Stimulated activated CD4-positive, alpha-beta T cell treated with anti-CD3 and anti-CD28 coated beads, Interleukin-12 subunit alpha, Interleukin-12 subunit beta, amount 100 ng/mL, for 4 hours (primary cell): ENCODE measurements around the gene BMP8B.
"Not testable (repeated sequence)": the region's sequence is repeated elsewhere in the genome, so short reads cannot be mapped to it uniquely, and the experiment has no call there.

ENCODE experiments used
- DNase-seq: peaks from one replicate; pipeline ENCODE4 v3.0.0-alpha.2; 2020

BMP8B gene

DNA sequence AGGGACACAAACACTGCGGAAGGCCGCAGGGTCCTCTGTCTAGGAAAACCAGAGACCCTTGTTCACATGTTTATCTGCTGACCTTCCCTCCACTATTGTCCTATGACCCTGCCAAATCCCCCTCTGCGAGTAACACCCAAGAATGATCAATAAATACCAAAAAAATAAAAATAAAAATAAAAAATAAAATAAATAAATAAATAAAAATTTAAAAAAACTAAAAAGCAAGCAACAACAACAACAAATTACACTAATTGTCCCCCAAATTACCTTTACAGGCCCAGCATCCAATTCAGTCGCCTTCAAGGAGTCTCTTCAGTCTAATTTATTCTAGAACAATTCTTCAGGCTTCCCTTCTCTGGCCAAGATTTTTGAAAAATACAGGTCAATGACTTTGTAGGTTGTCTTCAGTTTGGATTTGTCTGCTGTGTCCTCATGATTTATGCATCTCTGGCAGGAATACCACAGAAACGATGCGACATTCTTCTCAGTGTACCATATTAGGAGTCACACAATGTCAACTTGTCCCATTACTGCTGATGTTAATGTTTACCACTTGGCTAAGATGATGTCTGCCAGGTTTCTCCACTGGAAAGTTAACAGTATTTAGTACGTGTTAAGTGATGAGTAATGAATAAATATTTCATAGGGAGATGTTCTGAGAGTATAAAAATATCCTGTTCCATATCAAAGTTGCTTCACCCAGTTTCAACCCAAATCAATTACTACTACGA is 20.3 kb upstream of the BMP8B start:
- no peak for DNase-seq

GRCh38 chr1:39805385-39805784 is 16.7 kb upstream of the BMP8B start:
- DNase-seq: no peak

DNA sequence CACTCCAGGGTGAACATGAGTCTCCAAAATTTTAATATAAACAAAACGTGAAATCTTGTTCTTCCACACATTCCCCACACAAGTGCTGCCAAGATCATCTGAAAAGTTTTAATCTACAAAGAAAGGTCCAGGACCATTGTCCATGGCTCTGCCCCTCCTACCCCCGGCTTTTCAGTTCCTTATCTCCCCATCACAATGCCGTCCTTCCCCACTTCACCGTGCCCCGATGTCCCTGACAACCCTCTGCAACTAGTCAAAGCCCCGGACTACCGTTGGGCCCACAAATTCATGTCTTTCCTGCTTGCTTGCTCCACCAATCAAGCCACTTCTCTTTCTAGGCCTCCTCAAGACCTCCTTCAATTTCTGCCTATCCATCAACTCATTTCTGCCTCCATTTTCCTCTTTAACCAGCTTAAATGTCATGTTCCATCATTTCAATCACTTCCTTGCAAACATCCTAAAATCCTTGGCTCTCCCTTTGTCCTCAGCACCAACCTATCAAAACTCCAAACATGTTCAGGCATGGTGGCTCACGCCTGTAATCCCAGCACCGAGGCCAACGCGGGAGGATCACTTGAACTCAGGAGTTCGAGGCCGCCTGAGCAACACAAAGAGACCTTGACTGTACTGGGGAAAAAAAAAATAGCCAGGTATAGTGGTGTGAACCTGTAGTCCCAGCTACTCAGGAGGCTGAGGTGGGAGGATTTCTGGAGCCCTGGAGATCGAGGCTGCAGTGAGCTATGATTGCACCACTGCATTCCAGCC is 14.0 kb upstream of the BMP8B start:
- no peak for DNase-seq

- no peak for DNase-seq
Observed at GRCh38 chr1:39800471-39800835, 11.8 kb upstream of the BMP8B start.

GRCh38 chr1:39799770-39800470 is 11.3 kb upstream of the BMP8B start:
- DNase-seq: peak; percentile 72

DNA sequence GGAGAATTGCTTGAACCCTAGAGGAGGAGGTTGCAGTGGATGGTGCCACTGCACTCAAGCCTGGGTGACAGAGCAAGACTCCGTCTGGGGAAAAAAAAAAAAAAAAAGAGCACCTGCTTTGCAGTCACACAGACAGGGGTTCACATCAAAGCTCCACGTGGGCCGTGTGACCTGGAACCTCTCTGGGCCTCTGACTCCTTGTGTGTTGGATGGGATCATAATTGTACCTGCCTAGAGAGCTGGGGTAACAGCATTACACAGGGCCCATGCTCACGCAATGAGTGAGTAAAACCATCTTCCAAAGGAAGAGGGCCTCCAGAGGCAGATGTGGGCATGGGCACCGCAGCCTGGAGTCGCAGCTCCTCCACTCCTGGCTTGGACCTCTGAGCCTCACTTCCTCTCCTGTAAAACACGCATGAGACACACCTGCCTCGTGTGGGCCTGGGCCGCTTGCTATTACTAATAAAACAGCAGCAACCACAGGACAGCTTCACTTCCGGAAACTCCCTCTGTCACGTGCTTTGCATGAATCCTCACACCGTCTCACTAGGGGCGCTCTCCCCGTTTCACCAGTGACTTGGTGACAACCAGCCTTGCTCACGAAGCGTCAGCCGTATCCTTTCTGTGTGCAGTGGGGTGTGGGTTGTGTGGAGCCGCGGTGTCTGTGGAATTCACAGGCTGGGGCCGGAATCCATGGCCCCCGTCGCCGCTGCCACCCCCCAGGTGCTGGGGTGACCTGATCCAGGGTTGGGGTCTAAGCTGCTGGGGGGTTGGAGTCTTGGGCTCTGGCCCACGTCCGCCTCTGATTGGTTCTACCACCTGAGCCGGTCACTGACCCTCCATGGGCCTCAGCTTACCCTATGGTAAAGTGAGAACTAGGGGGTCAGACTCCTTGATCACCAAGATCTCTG is 10.4 kb upstream of the BMP8B start:
- peak; percentile 80 for DNase-seq

DNA sequence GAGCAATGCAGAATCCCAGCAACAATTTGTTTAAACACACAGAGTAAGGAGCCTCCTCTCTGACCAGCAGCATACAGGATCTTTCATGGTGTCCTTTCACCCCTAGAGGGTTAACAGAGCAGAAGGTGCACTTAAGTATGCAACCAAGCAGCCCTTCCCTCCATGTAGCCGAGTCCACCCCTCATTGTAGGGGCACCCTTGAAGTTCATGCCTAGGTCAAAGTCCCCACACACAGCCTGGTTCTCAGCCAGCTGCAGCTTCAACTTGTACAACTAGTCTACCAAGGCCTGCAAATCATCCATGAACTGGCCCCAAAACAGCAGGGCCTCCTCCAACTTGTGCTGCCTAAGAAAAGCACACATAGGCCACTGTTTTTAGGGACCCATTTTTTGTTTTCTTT is 7.0 kb upstream of the BMP8B start:
- no peak for DNase-seq

GRCh38 chr1:39791838-39792237 is 3.2 kb upstream of the BMP8B start:
- DNase-seq: no peak

DNA sequence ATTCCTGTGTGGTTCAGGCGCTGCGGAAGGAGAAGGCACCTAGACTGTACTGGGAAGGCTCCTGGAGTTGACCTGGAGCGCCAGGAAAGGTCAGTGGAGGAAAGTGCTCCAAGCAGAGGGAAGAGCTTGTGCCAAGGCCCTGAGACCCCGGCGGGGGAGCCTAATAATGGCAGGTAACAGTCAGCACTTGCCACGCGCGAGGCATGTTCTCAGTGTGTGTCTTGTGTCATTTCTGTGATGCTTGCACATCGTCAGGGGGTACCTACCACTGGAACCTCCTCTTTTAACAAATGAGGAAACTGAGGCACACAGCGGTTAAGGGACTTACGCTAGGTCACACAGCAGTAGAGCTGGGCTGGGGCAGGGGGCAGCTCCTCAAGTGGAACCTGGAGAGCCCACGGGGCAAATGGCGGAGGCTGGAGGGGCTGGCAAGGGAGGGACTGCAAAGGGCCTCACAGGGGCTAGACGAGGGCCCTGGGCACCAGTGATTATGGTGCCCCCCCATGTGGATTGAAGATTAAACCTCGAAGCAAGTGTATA is 976 bp upstream of the BMP8B start:
- DNase-seq: no peak

GRCh38 chr1:39788426-39788757 is 273 bp downstream of the BMP8B start:
- DNase-seq: peak; percentile 10

DNA sequence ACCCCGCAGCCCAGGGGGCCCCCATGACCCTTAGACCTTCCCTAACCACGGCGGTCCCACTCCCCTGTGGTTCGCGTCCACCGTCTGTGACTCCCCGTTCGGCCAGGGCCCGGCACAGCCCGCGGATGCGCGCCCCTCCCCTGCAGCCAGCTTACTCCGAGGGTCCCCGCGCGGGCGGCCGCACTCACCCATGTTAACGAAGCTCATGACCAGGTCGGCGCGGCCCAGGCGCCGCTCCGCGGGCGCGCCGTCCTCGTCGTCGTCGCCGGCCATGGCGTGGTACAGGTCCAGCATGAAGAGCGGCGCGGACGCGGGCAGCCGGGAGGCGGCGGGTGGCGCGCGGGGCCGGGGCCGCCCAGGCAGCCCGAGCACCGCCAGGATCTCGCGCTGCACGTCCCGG is 701 bp downstream of the BMP8B start:
- not testable (repeated sequence) for DNase-seq

- no peak for DNase-seq
Observed at GRCh38 chr1:39787468-39787867, 1.2 kb downstream of the BMP8B start.

GRCh38 chr1:39787108-39787375 is 1.6 kb downstream of the BMP8B start:
- DNase-seq: not testable (repeated sequence)

DNA sequence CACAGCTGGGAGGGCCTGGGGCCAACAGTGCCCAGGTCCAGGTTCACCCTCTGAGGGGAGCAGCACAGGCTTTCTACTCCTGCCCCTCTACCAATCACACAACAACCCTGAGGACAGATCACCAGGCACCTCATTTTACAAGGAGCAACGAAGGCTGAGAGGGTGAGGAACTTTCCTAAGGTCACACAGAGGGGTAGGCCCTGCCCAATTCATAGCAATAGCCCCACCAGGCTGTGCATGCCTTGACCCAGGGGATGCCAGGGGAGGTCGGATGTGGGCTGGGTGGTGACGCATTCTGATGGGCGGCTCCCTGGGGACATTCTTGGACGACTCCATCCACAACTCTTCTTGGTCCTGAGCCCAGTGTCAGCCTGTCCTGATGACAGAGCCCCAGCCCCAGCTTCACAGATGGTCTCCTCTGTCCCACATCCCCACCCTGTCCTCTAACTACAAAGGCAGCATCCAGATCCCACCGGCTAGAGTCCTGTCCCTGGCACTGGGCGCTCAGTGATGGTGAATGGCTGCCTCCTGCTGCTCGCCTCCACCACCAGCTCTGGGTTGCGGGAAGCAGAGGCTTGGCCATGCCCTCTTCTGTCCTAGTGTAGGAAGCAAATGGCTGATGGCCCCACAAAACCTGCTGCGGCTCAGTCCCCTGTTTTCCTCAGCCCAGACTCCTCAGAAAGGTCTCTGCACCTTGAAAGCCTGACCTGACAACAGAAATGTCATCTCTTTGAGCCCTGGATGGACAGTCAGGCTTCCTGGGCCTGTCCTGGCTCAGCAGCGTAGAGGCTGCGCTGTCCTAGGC is 2.2 kb downstream of the BMP8B start:
- not testable (repeated sequence) for DNase-seq

DNA sequence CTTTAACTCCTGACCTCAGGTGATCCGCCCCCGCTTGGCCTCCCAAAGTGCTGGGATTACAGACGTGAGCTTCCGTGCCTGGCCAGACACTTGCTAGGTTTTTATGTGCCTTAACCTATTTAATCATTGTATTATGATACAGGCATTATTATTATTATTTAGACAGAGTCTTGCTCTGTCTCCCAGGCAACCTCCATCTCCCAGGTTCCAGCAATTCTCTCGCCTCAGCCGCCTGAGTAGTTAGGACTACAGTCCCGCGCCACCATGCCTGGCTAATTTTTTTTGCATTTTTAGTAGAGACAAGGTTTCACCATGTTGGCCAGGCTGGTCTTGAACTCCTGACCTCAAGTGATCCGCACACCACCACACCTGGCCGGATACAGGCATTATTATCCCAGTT is 6.0 kb downstream of the BMP8B start:
- not testable (repeated sequence) for DNase-seq

GRCh38 chr1:39782103-39782502 is 6.6 kb downstream of the BMP8B start:
- no peak for DNase-seq

DNA sequence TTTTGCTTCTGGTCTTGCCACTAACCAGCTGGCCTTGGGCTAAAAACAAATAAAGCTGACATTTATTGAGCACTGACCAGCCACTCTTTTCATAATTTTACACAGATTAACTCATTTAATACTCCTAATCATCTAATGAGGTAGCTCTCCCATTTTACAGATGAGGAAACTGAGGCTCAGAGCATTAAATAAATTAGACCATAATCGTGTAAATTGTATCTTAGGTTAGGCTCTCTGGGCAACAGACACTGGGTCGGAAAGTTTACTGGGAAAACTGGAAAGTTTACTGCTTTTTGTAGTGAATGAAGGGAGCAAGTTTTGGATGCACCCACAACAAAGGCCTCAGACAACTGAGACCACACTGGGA is 7.3 kb downstream of the BMP8B start:
- no peak for DNase-seq

DNA sequence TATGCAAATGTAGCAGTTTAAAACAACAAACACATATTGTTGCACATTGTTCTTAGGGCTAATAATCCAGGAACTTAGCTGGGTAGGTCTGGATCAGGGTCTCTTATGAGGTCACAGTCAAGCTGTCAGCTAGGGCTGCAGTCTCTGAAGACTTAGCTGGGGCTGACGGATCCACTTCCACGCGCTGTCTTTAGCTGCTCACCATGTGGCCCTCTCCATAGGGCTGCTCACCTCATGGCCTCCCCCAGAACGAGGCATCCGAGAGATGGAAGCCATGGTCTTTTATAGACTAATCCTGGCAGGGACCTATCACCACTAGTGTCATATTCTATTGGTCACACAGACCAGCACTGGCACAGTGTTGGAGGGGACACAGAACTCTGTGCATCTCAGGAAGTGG is 8.8 kb downstream of the BMP8B start:
- no peak for DNase-seq

GRCh38 chr1:39779137-39779536 is 9.5 kb downstream of the BMP8B start:
- DNase-seq: no peak

GRCh38 chr1:39778463-39779099 is 10.1 kb downstream of the BMP8B start:
- DNase-seq: not testable (repeated sequence)

- not testable (repeated sequence) for DNase-seq
Observed at GRCh38 chr1:39777896-39778295, 10.8 kb downstream of the BMP8B start.

DNA sequence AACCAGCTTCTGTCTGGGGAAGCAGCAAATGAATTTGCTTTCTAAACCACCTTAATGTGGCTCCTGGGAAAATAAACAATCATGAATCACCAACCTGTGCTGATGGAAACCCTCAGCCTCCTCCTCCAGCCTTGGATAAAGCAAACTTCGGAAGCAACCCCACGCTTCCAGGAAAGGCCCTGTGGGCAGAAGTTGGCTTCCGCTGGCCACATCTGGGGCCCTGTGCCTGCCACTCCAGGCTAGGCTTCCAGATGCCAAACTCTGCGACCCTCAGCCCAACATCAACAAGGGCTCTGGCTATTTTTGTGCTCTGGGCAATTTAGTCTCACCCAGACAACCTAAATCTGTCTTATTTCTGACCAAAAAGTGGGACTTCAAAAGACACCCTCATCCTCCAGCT is 11.4 kb downstream of the BMP8B start:
- no peak for DNase-seq
